Effector CD4-positive, alpha-beta T cell (primary cell): Measurements from ENCODE around the gene LEKR1.

Source experiments
- DNase-seq: peaks from one replicate; pipeline ENCODE4 v3.0.0-alpha.2; 2020

LEKR1 gene

DNA sequence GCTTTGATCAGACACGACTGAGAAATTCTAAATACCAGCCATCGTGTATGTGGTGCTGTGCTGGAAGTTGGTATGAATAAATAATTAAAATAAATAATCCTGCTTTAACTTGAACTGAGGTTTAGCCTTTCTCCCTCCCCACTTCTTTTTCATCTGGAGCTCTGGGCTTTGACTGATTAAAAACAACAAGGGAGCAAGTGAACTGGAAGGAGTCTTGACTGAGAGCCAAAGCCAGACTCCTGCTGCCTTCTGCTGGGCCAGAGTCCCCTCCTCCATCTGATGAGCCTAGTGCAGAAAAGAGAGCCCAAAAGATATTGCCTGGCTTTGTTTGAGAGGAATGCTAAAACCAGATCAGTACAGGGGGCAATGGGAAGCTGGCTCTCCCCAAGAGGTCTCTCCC lies 237.8 kb downstream of the LEKR1 start:
- DNase-seq: no peak

GRCh38 chr3:157064402-157064801 lies 238.2 kb downstream of the LEKR1 start:
- DNase-seq: no peak

GRCh38 chr3:157065201-157065600 lies 239.0 kb downstream of the LEKR1 start:
- DNase-seq: no peak

DNA sequence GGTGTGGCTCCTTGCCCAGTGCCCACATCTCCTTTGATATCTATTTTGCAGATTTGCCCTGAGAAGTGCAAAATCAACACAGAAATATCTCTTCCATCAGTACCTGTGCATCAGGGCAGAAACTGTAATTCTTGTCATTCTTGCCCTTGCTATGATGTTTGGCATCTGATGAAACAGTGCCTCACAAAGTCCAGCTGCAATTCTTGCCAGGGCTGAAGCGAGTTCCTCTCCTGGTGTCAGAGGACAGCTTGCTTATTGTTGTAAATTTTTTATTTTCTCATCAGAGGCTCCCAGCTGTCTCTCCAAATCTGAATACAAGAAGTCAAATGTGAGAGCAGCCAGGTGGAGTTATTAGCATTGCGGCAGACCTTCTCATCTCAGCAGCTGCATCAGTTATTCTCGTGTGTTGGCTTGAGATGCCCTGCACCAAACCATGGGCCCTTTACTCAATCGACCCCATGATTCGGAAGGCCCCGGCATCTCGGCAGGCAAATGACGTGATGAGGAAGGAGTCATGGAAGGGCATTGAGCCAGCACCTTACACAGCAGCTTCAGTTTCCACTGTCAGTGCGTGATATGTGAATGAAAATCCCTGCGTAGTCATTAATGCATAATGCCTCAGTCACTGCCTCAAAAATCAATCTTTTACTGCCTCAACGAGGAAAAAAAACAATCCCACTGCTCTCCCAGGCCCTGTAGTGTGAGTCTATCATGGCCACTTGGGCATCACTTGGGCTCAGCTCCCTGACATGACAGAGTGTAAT lies 240.4 kb downstream of the LEKR1 start:
- DNase-seq: no peak

- DNase-seq: no peak
Observed at GRCh38 chr3:157067114-157067513, 241.0 kb downstream of the LEKR1 start.

GRCh38 chr3:157069406-157069805 lies 243.3 kb downstream of the LEKR1 start:
- DNase-seq: no peak

DNA sequence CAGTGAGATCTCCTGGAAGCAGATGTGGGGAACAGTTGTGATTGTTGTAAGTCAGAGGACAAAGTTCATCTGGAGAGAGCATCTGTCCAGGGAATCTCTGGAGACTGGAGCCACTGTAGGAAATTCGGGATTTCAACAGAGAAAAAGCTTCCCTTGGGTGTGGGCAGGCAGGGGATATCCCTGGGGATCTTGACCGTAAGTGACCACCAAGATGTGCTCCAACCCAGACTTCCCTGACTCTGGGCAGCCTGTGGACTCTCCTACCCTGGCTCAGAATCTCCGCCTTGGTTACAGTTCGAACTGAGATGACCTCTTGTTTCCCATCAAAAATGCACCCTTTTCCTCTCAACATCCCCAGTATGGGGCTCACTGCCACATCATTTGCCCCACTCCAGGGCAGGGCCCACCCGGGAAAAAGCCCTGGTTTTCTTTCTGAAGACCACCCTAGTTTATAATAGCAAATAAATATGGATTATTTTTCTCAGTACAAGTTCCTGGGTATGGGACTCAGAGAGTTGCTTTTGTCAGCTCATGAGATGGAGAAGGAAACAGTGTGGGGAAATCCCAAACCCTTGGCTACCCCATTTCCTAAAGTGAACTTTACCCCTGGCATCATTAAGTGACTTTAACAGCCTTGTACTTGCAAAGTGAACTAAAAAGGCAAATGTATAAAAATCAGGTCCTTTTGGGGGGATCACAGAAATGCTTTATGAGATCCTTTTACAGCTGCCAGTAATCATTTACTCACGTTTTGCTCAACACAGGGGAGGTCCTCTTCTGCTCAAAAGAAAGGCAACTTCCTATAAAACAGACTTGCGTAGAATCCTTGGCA lies 243.9 kb downstream of the LEKR1 start:
- no peak for DNase-seq

GRCh38 chr3:157070678-157070999 lies 244.5 kb downstream of the LEKR1 start:
- no peak for DNase-seq

- DNase-seq: no peak
Observed at GRCh38 chr3:157071744-157072525, 245.8 kb downstream of the LEKR1 start.

GRCh38 chr3:157073810-157074209 lies 247.7 kb downstream of the LEKR1 start:
- no peak for DNase-seq

DNA sequence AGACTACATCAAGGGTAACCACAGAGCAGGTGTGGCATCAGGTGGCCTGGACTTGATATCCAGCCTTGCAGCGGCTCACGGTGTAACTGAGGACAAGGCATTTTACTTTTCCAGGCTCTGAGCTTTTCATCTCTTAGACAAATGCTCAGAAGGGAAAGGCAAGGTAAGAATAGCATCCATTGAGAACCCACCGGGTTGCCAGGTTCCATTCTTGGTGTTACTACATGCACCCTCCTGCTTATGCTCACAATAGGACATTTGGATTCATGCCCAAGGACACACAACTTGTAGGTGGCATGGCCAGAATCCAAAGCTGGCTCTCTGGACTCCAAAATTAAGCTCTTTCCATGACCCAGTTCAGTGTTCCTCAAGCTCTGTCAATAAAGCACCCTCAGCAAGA lies 248.3 kb downstream of the LEKR1 start:
- no peak for DNase-seq

- no peak for DNase-seq
Observed at GRCh38 chr3:157074981-157075380, 248.8 kb downstream of the LEKR1 start.

GRCh38 chr3:157075693-157076420 lies 249.7 kb downstream of the LEKR1 start:
- no peak for DNase-seq

DNA sequence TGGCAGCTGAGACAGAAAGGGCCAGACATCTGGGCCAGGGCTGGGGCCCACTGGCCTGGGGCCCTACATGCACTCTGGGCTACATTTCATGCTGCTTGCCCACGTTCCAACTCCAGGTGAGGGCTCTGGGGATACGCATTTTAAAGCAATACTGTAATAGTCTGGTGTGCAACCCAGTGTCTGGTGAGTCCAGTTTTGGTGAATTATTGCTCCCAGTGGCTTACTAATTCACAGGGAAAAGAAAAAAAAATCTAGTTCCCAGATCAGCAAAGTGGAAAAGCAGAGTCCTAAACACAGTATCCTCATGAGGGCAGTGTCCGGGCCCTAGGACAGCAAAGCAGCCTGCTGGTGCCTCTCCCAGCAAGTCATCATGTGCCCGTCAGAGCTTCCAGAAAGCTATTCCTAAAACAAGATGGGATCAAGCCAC lies 251.4 kb downstream of the LEKR1 start:
- no peak for DNase-seq

- DNase-seq: no peak
Observed at GRCh38 chr3:157078131-157078810, 252.1 kb downstream of the LEKR1 start.

DNA sequence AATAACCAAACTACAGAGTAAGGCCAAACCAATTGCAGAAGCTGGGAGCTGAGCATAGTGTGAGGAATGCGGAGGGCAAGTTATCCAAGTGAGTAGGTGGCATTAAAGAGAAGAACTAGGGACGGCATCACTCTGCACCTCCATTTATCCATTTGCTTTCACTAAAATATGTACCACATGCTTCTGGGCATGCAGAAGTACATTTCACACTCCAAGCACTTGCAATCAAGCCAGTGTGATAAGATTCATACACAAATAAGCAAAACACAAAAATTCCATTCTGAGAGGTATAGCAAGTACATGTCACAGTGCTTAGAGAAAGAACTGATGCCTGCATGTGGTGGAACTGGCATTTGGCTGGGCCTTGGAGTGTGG lies 252.6 kb downstream of the LEKR1 start:
- DNase-seq: no peak

DNA sequence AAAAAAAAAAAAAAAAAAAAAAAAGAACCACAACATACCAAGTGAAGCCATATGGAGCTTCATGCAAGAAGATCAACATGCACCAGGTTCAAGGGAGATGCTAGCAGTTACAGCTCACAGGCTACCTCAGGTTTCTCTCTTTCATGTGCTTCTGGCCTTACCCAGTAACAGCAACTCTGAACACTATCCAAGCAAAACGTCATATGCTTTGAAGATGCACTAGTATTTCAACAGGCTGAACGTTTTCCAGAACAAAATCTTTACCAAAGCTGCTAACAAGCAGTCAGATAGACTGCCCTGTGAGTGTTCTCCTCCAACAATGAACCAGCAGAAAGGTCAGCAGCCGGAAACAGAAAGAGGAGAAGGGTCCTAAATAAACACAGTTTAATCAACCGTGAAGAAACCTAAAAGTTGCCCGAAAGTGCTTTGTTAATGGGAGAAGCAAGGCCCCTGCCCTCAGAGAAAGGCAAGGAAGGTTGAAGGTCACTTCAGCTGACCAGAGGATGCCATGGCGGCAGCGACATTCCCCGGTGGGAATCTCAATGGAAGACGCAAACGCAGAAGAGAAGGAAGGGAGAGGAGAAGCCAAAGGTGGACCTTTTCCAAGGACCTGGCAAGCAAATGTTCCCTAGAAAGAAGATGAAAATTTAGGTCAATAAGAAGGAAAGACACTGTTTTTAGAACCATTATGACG lies 253.7 kb downstream of the LEKR1 start:
- DNase-seq: no peak

DNA sequence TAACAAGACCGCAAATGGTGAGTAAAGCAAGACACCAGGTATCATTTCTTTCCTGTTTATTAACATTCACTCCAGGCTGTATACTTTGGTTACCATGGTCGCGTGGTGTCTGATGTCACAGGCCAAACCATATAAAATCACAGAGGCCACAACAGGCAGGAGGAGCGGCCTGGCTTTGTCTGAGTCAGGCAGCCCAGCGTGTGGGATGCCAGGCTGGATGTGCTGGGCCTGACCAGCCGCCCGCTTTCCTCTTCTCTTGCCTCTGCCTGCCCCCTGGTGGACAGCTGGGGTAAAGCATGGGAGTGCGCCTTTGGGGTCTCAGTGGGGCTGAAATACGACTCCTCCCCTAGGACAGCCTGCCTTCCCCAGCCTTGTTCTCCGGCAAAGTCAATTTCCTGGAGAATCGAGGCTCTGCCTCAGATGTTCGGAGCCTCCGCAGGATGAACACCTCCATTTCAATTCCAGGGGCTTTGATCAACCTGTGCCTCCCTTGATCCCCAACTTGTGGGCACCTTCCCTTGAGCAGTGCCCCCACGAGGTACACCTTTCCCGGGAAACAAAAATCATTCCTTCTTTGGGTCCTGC lies 255.6 kb downstream of the LEKR1 start:
- peak; percentile 84 for DNase-seq

DNA sequence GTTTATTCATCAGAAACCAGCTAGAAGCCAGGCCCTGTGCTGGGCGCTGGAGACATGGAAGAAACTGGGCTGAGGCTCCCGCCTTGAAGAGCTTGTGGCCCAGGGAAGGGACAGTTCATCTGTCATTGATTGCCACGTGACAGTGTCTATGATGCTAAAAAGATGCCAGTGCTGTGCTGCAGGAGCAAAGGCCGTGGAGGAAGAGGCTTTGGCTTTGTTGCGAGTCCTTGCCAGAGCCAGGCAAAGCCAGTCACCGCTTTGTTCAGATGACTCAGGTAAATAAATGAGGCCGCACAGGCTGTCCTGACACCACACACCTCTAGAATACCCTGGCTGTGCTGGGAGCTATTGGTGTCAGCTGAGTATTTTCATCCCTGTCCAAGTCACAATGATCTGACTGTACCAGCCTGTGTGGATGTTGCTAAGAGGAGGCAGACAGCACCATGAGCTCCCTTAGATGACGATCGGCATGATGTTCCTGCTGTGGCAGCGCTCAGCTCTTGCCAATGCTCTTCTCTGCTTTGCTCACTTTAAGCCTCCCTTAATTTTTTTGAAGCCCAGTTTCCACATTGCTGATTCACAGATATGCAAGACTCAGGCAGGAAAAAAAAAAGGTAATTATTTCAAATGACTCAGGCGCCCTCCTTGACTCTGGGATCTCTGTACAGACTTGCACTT lies 256.3 kb downstream of the LEKR1 start:
- DNase-seq: no peak

DNA sequence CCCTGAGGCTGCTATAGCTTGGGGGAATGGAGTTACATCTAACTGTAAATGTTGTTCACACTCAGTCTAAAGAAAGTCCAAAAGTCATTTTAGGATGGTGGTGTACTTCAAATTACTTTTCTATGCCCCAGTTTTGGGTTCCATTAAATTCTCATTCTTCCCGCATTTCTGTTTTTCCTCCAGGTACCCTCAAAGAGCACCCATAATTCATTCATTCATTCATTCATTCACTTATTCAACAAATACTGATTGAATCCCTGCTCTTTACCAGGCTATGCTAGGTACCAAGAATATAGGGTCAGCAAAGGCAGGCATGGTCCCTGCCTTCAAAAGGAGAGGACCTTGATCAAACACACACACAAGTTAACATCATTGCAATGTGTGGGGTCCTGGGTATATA lies 257.7 kb downstream of the LEKR1 start:
- no peak for DNase-seq
